GM18511 (cell line): Measurements from ENCODE around the gene EXOG.

Experiments
- ATAC-seq: cut with Tn5 transposase; IDR thresholded peaks from one replicate; pipeline ENCODE4 v1.9.1; 2021; ENCODE audit warnings: mild to moderate bottlenecking, moderate library complexity; ENCODE audit not compliant: unreplicated experiment

EXOG gene

GRCh38 chr3:38543586-38543985 lies 47.4 kb downstream of the EXOG start:
- no peak for ATAC-seq

GRCh38 chr3:38544926-38545325 lies 48.8 kb downstream of the EXOG start:
- no peak for ATAC-seq

GRCh38 chr3:38545550-38545949 lies 49.4 kb downstream of the EXOG start:
- ATAC-seq: no peak

GRCh38 chr3:38545983-38546382 lies 49.8 kb downstream of the EXOG start:
- no peak for ATAC-seq

GRCh38 chr3:38548154-38548931 lies 52.2 kb downstream of the EXOG start:
- ATAC-seq: no peak

- ATAC-seq: no peak
These were observed 52.9 kb downstream of the EXOG start for GRCh38 chr3:38549082-38549481.

GRCh38 chr3:38549486-38549885 lies 53.3 kb downstream of the EXOG start:
- no peak for ATAC-seq

GRCh38 chr3:38549957-38550840 lies 54.1 kb downstream of the EXOG start:
- ATAC-seq: no peak

GRCh38 chr3:38551026-38551832 lies 55.1 kb downstream of the EXOG start:
- no peak for ATAC-seq

GRCh38 chr3:38552364-38552763 lies 56.2 kb downstream of the EXOG start:
- ATAC-seq: no peak

- ATAC-seq: no peak
These were observed 56.9 kb downstream of the EXOG start for GRCh38 chr3:38553071-38553470.

- ATAC-seq: no peak
These were observed 58.1 kb downstream of the EXOG start for GRCh38 chr3:38554127-38554827.

- no peak for ATAC-seq
These were observed 59.2 kb downstream of the EXOG start for GRCh38 chr3:38555149-38555840.

- no peak for ATAC-seq
These were observed 59.8 kb downstream of the EXOG start for GRCh38 chr3:38555926-38556325.

- no peak for ATAC-seq
These were observed 60.7 kb downstream of the EXOG start for GRCh38 chr3:38556640-38557358.

GRCh38 chr3:38558864-38559263 lies 62.7 kb downstream of the EXOG start:
- ATAC-seq: no peak

GRCh38 chr3:38560284-38560683 lies 64.1 kb downstream of the EXOG start:
- no peak for ATAC-seq

GRCh38 chr3:38560996-38561717 lies 65.0 kb downstream of the EXOG start:
- ATAC-seq: no peak
